GM21737 (cell line): ENCODE measurements around the gene IER5L.

Experiments
- ATAC-seq: cut with Tn5 transposase; IDR thresholded peaks from one replicate; pipeline ENCODE4 v1.9.1; 2021; ENCODE audit warnings: mild to moderate bottlenecking, moderate library complexity; ENCODE audit not compliant: unreplicated experiment

The IER5L gene

GRCh38 chr9:129182625-129183494 is 4.8 kb upstream of the IER5L start:
- no peak for ATAC-seq

GRCh38 chr9:129182122-129182521 is 4.1 kb upstream of the IER5L start:
- no peak for ATAC-seq

GRCh38 chr9:129181246-129181645 is 3.2 kb upstream of the IER5L start:
- ATAC-seq: no peak

GRCh38 chr9:129178568-129179382 is 714 bp upstream of the IER5L start:
- ATAC-seq: no peak

GRCh38 chr9:129177443-129177790 is 644 bp downstream of the IER5L start:
- ATAC-seq: peak; percentile 13

GRCh38 chr9:129176701-129177442 is 1.2 kb downstream of the IER5L start:
- peak; percentile 0 for ATAC-seq

- ATAC-seq: no peak
Observed at GRCh38 chr9:129175825-129176633, 2.0 kb downstream of the IER5L start.

GRCh38 chr9:129175515-129175824 is 2.6 kb downstream of the IER5L start:
- ATAC-seq: no peak

GRCh38 chr9:129174724-129175514 is 3.1 kb downstream of the IER5L start:
- ATAC-seq: no peak

- ATAC-seq: no peak
Observed at GRCh38 chr9:129174102-129174723, 3.8 kb downstream of the IER5L start.

- no peak for ATAC-seq
Observed at GRCh38 chr9:129173296-129174101, 4.6 kb downstream of the IER5L start.

- ATAC-seq: no peak
Observed at GRCh38 chr9:129172816-129173215, 5.2 kb downstream of the IER5L start.

GRCh38 chr9:129171993-129172751 is 5.9 kb downstream of the IER5L start:
- ATAC-seq: no peak

GRCh38 chr9:129170229-129170628 is 7.8 kb downstream of the IER5L start:
- no peak for ATAC-seq

GRCh38 chr9:129166623-129167557 is 11.2 kb downstream of the IER5L start:
- ATAC-seq: no peak

- ATAC-seq: no peak
Observed at GRCh38 chr9:129165198-129165597, 12.9 kb downstream of the IER5L start.
